ENCODE results near the gene ARHGAP26. TPM values are rescaled to one million over a fixed set of nuclear protein-coding genes. Genes with fewer than 3 reads are reported as not detected.

Gene ARHGAP26
- total and polyA plus RNA-seq, 2 experiments from 2014 or later: 9.5 to 16.8 TPM

GRCh38 chr5:142836048-142836447 lies 65.9 kb downstream of the ARHGAP26 start:
- no peaks in the 10 kb centered on the region for H3K27me3 ChIP-seq (ENCODE audit: insufficient read depth)

More at GRCh38 chr5:142836048-142836447, 65.9 kb downstream of the ARHGAP26 start:
- no peak overlapping the region for H3K27ac ChIP-seq (ENCODE audit: low read depth)
- no peaks in the 10 kb centered on the region for H3K36me3 ChIP-seq (ENCODE audit: insufficient read depth)
- no peak overlapping the region for H3K27ac Mint-ChIP-seq
- no peak overlapping the region for H2AFZ ChIP-seq
- H4K20me1 ChIP-seq (replicated peaks; ENCODE audit: insufficient read depth): peaks cover 3% of the 10 kb centered on the region; the same call in 1 of the 2 replicates
- H3K4me2 ChIP-seq: no peak overlapping the region
- no peaks in the 10 kb centered on the region for H3K36me3 Mint-ChIP-seq (ENCODE audit: low read depth)
- H3K4me1 ChIP-seq (ENCODE audit: insufficient read depth): peaks cover 15% of the 10 kb centered on the region
- no peak overlapping the region for H3K4me3 ChIP-seq
- H3F3A ChIP-seq (replicated peaks; ENCODE audit: low read depth): no peaks in the 10 kb centered on the region
- H3K79me2 ChIP-seq (replicated peaks; ENCODE audit: insufficient read depth): no peaks in the 10 kb centered on the region; the same call in 1 of the 2 replicates
- ATAC-seq (no peak), DNase-seq (ENCODE audit: low spot score) (no peak)
- peaks cover 2% of the 10 kb centered on the region for H3K27me3 Mint-ChIP-seq (ENCODE audit: insufficient read depth, low read depth, poor library complexity)
- no peak overlapping the region for H3K4me3 Mint-ChIP-seq
- TF ChIP-seq POLR2AphosphoS5 (IDR thresholded peaks at IDR 0.05; ENCODE audit: low read depth) (no peak), EZH2 (IDR thresholded peaks at IDR 0.05; ENCODE audit: low read depth, unreplicated experiment) (no peak), ZNF462 (CRISPR knock-in tag; IDR thresholded peaks at IDR 0.05) (no peak), STAT1 (IDR thresholded peaks at IDR 0.05; ENCODE audit: unreplicated experiment) (no peak), EZH2phosphoT487 (IDR thresholded peaks at IDR 0.05; ENCODE audit: unreplicated experiment) (no peak)
- peaks cover 10% of the 10 kb centered on the region; the same call in 1 of the 2 replicates for H3K9me2 ChIP-seq (ENCODE audit: insufficient read depth)
- H3K9me3 Mint-ChIP-seq: no peaks in the 10 kb centered on the region
- H3K4me1 Mint-ChIP-seq: peaks cover 13% of the 10 kb centered on the region

Data from GM23338 (cell line).